Thoracic aorta (tissue), 2 donors: ENCODE results near the gene HS6ST3. TPM values are rescaled to one million over a fixed set of nuclear protein-coding genes. Genes with fewer than 3 reads are reported as not detected.

Source experiments
- ATAC-seq: fragments of 150-250 bp; one replicate; pipeline ENCODE4 v1.8.0; 2017; ENCODE audit warnings: low read depth; ENCODE audit not compliant: insufficient number of reproducible peaks, low FRiP score
- DNase-seq: peaks from one replicate; pipeline ENCODE4 v3.0.0-alpha.2; 2020; ENCODE audit warnings: low spot score
- H3K27ac ChIP-seq, 2 donors: fragments of 200-600 bp; sonication (generic); 1 replicate in 1 of 2; 2 replicates in 1 of 2; pipeline ENCODE4 v1.5.1; 2016; ENCODE audit warnings: mild to moderate bottlenecking in 2 of 2, moderate library complexity in 2 of 2
- H3K27me3 ChIP-seq: fragments of 200-600 bp; sonication (generic); replicated peaks from 2 replicates; pipeline ENCODE4 v1.6.0; 2016; ENCODE audit warnings: mild to moderate bottlenecking; ENCODE audit not compliant: insufficient read depth
- H3K36me3 ChIP-seq: fragments of 200-600 bp; sonication (generic); one replicate; pipeline ENCODE4 v1.5.1; 2016
- H3K4me1 ChIP-seq, 2 donors: fragments of 200-600 bp; sonication (generic); 1 replicate in 1 of 2; 2 replicates in 1 of 2; pipeline versions ENCODE4 v1.5.1 to v1.6.0; 2016; ENCODE audit warnings: low read depth in 2 of 2, mild to moderate bottlenecking in 1 of 2; ENCODE audit not compliant: control insufficient read depth in 1 of 2
- H3K4me3 ChIP-seq: fragments of 200-600 bp; sonication (generic); 2 replicates; pipeline ENCODE4 v1.5.1; 2016; ENCODE audit warnings: mild to moderate bottlenecking
- H3K9me3 ChIP-seq: fragments of 200-600 bp; sonication (generic); 2 replicates; pipeline ENCODE4 v1.5.1; 2016
- total RNA-seq, 2 donors: library from RNA; depleted of rRNA; stranded (reverse); fragments of >200 nt; gene quantifications; one replicate each; pipeline versions ENCODE4 v1.1.0 to v1.2.3, GENCODE V29; 2016
- TF ChIP-seq, protein P1 (sequence below): fragments of 200-600 bp; sonication (generic); IDR thresholded peaks from one replicate; pipeline ENCODE4 v1.5.1; 2019; ENCODE audit warnings: antibody characterized with exemption

Gene HS6ST3
- total RNA-seq, 2 donors from 2014 or later: 1.1 to 1.8 TPM

DNA sequence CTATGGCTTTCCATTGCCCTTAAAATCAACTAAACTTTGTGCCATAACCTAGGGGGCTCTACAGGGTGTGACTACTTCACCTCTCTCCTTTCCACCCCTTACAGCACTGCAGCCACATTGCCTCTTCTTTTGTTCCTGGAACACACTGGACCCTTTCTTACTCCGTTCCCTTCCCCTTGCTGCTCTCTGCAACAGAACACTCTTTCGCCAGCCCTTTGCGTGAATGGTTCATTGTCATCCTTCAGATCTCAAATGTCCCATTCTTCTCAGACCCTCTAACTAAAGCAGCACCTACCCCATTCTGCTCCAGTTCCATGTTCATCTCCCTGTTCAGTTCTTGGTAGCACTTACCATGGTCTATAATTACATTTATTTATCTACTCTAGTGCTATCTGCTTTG lies 696.1 kb downstream of the HS6ST3 start:
- H3K4me3 ChIP-seq: no peak overlapping the region
- DNase-seq (no peak), ATAC-seq (no peak)
- no peak overlapping the region for H3K27ac ChIP-seq
- peaks cover 11 to 27% of the 10 kb centered on the region in 2 donors for H3K4me1 ChIP-seq
- H3K9me3 ChIP-seq: no peaks in the 10 kb centered on the region
- TF ChIP-seq, protein P1, sequence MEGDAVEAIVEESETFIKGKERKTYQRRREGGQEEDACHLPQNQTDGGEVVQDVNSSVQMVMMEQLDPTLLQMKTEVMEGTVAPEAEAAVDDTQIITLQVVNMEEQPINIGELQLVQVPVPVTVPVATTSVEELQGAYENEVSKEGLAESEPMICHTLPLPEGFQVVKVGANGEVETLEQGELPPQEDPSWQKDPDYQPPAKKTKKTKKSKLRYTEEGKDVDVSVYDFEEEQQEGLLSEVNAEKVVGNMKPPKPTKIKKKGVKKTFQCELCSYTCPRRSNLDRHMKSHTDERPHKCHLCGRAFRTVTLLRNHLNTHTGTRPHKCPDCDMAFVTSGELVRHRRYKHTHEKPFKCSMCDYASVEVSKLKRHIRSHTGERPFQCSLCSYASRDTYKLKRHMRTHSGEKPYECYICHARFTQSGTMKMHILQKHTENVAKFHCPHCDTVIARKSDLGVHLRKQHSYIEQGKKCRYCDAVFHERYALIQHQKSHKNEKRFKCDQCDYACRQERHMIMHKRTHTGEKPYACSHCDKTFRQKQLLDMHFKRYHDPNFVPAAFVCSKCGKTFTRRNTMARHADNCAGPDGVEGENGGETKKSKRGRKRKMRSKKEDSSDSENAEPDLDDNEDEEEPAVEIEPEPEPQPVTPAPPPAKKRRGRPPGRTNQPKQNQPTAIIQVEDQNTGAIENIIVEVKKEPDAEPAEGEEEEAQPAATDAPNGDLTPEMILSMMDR: no peak
- H3K36me3 ChIP-seq: no peaks in the 10 kb centered on the region
- H3K27me3 ChIP-seq: no peaks in the 10 kb centered on the region

DNA sequence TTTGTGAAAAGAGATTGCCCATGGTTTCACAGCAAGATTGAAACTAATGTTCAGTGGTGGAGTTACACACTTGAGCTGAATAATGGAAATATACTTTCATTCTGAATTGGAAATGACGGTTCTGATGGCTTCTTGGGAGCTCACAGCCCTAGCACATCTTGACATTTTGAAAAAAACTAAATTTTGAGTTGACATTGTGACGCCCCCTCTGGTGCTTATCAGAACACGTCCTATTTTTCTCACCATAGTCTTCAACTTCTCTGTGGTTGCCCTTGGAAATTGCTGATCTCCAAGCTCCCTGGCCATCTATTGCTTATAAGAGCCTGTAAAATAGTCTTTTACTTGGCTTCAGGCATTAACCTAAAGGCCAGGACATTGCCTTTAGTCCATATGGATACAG lies 702.3 kb downstream of the HS6ST3 start:
- Histone ChIP-seq H3K9me3 (no peaks in the 10 kb centered on the region), H3K27me3 (no peaks in the 10 kb centered on the region), H3K36me3 (no peaks in the 10 kb centered on the region), H3K27ac (no peak overlapping the region), H3K4me3 (no peak overlapping the region), H3K4me1 (no peaks in the 10 kb centered on the region)
- TF ChIP-seq, protein P1: no peak
- ATAC-seq (no peak), DNase-seq (no peak)

DNA sequence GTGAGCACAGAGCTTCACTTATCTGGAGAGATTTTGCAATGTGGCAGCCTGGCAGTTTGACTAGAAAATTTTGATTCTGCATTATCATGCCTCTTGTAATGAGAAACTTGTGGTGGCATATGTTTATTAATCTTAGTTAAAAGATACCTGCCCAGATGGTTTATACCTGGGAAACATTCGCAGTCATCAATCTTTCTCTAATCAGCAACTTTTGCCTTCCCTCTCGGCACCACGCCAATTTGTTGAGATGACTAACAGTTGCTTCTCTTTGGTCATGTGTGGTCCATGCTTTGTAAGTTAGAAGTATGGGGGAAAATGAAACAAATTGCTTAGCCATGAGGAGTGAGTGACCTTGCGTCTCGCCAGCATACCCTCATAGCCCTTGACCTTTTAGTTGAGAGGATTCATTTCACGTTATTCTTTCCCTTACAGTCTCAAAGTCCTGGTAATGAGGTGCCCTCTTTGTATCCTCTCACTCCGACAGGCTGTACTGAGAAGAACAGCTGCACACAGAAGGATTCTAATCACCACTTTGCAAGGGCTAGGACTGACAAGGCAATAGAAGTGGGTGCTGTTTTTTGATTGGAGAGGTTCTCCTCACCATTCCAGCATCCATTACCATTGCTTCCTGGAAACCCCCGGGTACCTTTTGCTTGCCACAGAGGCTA lies 703.0 kb downstream of the HS6ST3 start:
- TF ChIP-seq, protein P1: no peak
- Histone ChIP-seq H3K9me3 (no peaks in the 10 kb centered on the region), H3K27ac (no peak overlapping the region), H3K36me3 (no peaks in the 10 kb centered on the region), H3K4me3 (no peak overlapping the region), H3K27me3 (no peaks in the 10 kb centered on the region), H3K4me1 (no peaks in the 10 kb centered on the region)
- DNase-seq (no peak), ATAC-seq (no peak)

DNA sequence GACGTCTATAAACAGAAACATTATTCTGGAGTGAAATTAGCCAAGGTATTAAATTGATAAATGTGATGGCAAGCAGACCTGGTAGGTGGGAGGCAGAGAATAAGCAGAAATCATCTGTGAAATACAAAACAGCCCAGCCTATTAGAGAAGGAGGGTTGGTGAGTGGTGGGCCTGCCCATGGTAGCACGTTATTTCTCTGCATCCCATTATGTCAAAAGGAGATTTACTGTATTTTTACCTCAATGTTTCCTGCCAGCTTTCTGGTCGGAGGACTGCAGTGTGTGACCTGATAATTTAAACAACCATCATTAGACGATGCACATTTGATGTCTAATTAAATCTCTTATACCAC lies 703.5 kb downstream of the HS6ST3 start:
- H3K9me3 ChIP-seq: no peaks in the 10 kb centered on the region
- no peaks in the 10 kb centered on the region for H3K4me1 ChIP-seq

DNA sequence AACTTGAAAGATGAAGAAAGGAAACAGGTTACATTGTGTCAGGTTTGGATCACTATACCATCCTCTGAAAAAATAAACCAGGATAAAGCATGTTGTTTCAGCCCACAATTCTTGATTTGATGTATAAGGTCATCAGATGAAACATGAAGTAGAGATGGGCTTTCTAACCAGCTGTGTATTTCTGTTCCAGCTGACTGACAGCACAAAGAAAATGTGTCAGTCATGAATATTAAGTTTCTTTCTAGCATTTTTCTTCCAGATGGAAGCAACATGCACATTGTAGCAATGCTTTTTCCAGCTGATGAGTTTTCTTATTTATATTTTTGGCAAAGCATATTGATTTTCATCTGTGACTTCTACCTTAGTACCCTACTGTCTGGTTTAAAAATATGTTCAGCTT lies 704.8 kb downstream of the HS6ST3 start:
- Histone ChIP-seq H3K4me1 (no peaks in the 10 kb centered on the region), H3K27ac (no peak overlapping the region), H3K27me3 (no peaks in the 10 kb centered on the region), H3K9me3 (no peaks in the 10 kb centered on the region), H3K4me3 (no peak overlapping the region), H3K36me3 (no peaks in the 10 kb centered on the region)
- TF ChIP-seq, protein P1: no peak
- ATAC-seq: no peak
- no peak for DNase-seq

More for the DNA sequence above, 703.5 kb downstream of the HS6ST3 start:
- no peak for DNase-seq
- Histone ChIP-seq H3K27ac (no peak overlapping the region), H3K4me3 (no peak overlapping the region), H3K27me3 (no peaks in the 10 kb centered on the region), H3K36me3 (no peaks in the 10 kb centered on the region)
- TF ChIP-seq, protein P1: no peak
- no peak for ATAC-seq
